ENCODE data around the gene ZNF177. TPM values are rescaled to one million over a fixed set of nuclear protein-coding genes. Genes with fewer than 3 reads are reported as not detected.

ZNF177 gene
- total RNA-seq, 3 donors from 2014 or later (not counting 1 experiment from before 2014, with no cell fraction given): 0.31 to 1.5 (median 1.2) TPM

- Histone ChIP-seq H3K27ac (ENCODE audit: low read length) (no peak overlapping the region), H3K27me3 (ENCODE audit: control insufficient read depth, insufficient read depth, low read length) (no peaks in the 10 kb centered on the region), H3K36me3 (ENCODE audit: control insufficient read depth, insufficient read depth, low read length) (peaks cover 3% of the 10 kb centered on the region), H3K4me1 (ENCODE audit: control insufficient read depth, insufficient read depth, low read length) (peaks cover 10% of the 10 kb centered on the region), H3K4me3 (ENCODE audit: low read length) (no peak overlapping the region), H3K9me3 (ENCODE audit: control insufficient read depth, insufficient read depth, low read length) (peaks cover 64% of the 10 kb centered on the region)
- DNase-seq (no peak), ATAC-seq (no peak)
- Mint-ChIP-seq H3K36me3 (peaks cover 27% of the 10 kb centered on the region), H3K27ac (no peak overlapping the region), H3K4me1 (peaks cover 17 to 21% of the 10 kb centered on the region in 2 donors), H3K9me3 (peaks cover 10 to 19% of the 10 kb centered on the region in 2 donors), H3K27me3 (ENCODE audit: low read depth in 2 of 2) (peaks cover 0 to 3% of the 10 kb centered on the region in 2 donors), H3K4me3 (peak overlapping the region; percentile 77)
- no peak for TF ChIP-seq CTCF (IDR thresholded peaks at IDR 0.05)
- intact Hi-C loops (cut with micrococcal nuclease): no loop called here
- WGBS (ENCODE audit: insufficient coverage): 58% methylated on average over 5 of the region's 5 CpGs
Measured at GRCh38 chr19:9407827-9408226, 45.0 kb downstream of the ZNF177 start.

- Histone ChIP-seq H3K4me3 (ENCODE audit: low read length) (no peak overlapping the region), H3K27me3 (ENCODE audit: control insufficient read depth, insufficient read depth, low read length) (no peaks in the 10 kb centered on the region), H3K36me3 (ENCODE audit: control insufficient read depth, insufficient read depth, low read length) (peaks cover 55% of the 10 kb centered on the region), H3K27ac (ENCODE audit: low read length) (no peak overlapping the region), H3K4me1 (ENCODE audit: control insufficient read depth, insufficient read depth, low read length) (no peaks in the 10 kb centered on the region), H3K9me3 (ENCODE audit: control insufficient read depth, insufficient read depth, low read length) (peaks cover 77% of the 10 kb centered on the region)
- DNase-seq (no peak), ATAC-seq (no peak)
- H3K4me3 Mint-ChIP-seq: no peak overlapping the region
- 98% methylated on average over 12 of the region's 14 CpGs for WGBS (ENCODE audit: insufficient coverage)
- H3K27ac Mint-ChIP-seq: no peak overlapping the region
- H3K9me3 Mint-ChIP-seq: peaks cover 7 to 15% of the 10 kb centered on the region in 2 donors
- no peaks in the 10 kb centered on the region for H3K27me3 Mint-ChIP-seq (ENCODE audit: low read depth in 2 of 2)
- H3K4me1 Mint-ChIP-seq: no peaks in the 10 kb centered on the region
- intact Hi-C loops (cut with micrococcal nuclease): no loop called here
- H3K36me3 Mint-ChIP-seq: peaks cover 54% of the 10 kb centered on the region
- no peak for TF ChIP-seq CTCF (IDR thresholded peaks at IDR 0.05)
Measured at GRCh38 chr19:9413240-9413954, 50.6 kb downstream of the ZNF177 start.

- Mint-ChIP-seq H3K27me3 (ENCODE audit: low read depth in 2 of 2) (no peaks in the 10 kb centered on the region), H3K36me3 (peaks cover 21% of the 10 kb centered on the region), H3K9me3 (no peaks in the 10 kb centered on the region), H3K27ac (peak overlapping the region; percentile 34 to 39), H3K4me1 (peaks cover 38 to 43% of the 10 kb centered on the region in 2 donors), H3K4me3 (no peak overlapping the region)
- no peak for TF ChIP-seq CTCF (IDR thresholded peaks at IDR 0.05)
- Histone ChIP-seq H3K4me3 (ENCODE audit: low read length) (no peak overlapping the region), H3K9me3 (ENCODE audit: control insufficient read depth, insufficient read depth, low read length) (no peaks in the 10 kb centered on the region), H3K27ac (ENCODE audit: low read length) (no peak overlapping the region), H3K27me3 (ENCODE audit: control insufficient read depth, insufficient read depth, low read length) (no peaks in the 10 kb centered on the region), H3K4me1 (ENCODE audit: control insufficient read depth, insufficient read depth, low read length) (no peaks in the 10 kb centered on the region), H3K36me3 (ENCODE audit: control insufficient read depth, insufficient read depth, low read length) (peaks cover 47% of the 10 kb centered on the region)
- WGBS (ENCODE audit: insufficient coverage): 78% methylated on average over 6 of the region's 6 CpGs
- DNase-seq (no peak), ATAC-seq (no peak)
- intact Hi-C loops (cut with micrococcal nuclease): no loop called here
Measured at GRCh38 chr19:9427941-9428340, 65.1 kb downstream of the ZNF177 start.

Measured in natural killer cell (primary cell).